ENCODE measurements around the gene AOC1. TPM values are rescaled to one million over a fixed set of nuclear protein-coding genes. Genes with fewer than 3 reads are reported as not detected.

Gene AOC1
- total and polyA plus RNA-seq, 4 donors, result 0.35 to 1.3 (median 0.70) TPM

- H3K9me3 ChIP-seq (ENCODE audit: control insufficient read depth in 4 of 4, insufficient read depth in 3 of 4, low read length in 3 of 4), result peaks cover 0 to 5% (median 0%) of the 10 kb centered on the region in 4 donors
- no peaks in the 10 kb centered on the region for H3K4me1 ChIP-seq (ENCODE audit: control insufficient read depth in 5 of 5, insufficient read depth in 5 of 5, low read length in 5 of 5)
- H3K4me3 ChIP-seq, result no peak overlapping the region
- no peak for ATAC-seq (ENCODE audit: insufficient read depth, low FRiP score)
- no peak for DNase-seq
- H3K27me3 ChIP-seq (ENCODE audit: control insufficient read depth in 3 of 3, insufficient read depth in 3 of 3, low read length in 2 of 3), result no peaks in the 10 kb centered on the region
- whole genome bisulfite sequencing, 2 donors, result 90 to 96% methylated on average over 6 of the region's 6 CpGs
- H3K9ac ChIP-seq (ENCODE audit: insufficient read depth in 1 of 2, low read length in 2 of 2), result no peak overlapping the region
- TF ChIP-seq CTCF (IDR thresholded peaks at IDR 0.05; ENCODE audit: control extremely low read depth, extremely low read depth), result no peak
- H3K27ac ChIP-seq (ENCODE audit: low read depth in 1 of 2, low read length in 1 of 2), result no peak overlapping the region
- H3K36me3 ChIP-seq (ENCODE audit: control insufficient read depth in 4 of 4, insufficient read depth in 4 of 4, low read length in 4 of 4), result no peaks in the 10 kb centered on the region
Measured at GRCh38 chr7:150862356-150862755, 10.0 kb downstream of the AOC1 start.

GRCh38 chr7:150863946-150864345, 11.6 kb downstream of the AOC1 start:
- Histone ChIP-seq H3K9me3 (ENCODE audit: control insufficient read depth in 4 of 4, insufficient read depth in 3 of 4, low read length in 3 of 4) (peaks cover 0 to 5% (median 0%) of the 10 kb centered on the region in 4 donors), H3K36me3 (ENCODE audit: control insufficient read depth in 4 of 4, insufficient read depth in 4 of 4, low read length in 4 of 4) (no peaks in the 10 kb centered on the region), H3K27ac (ENCODE audit: low read depth in 1 of 2, low read length in 1 of 2) (no peak overlapping the region), H3K27me3 (ENCODE audit: control insufficient read depth in 3 of 3, insufficient read depth in 3 of 3, low read length in 2 of 3) (no peaks in the 10 kb centered on the region), H3K4me1 (ENCODE audit: control insufficient read depth in 5 of 5, insufficient read depth in 5 of 5, low read length in 5 of 5) (no peaks in the 10 kb centered on the region), H3K9ac (ENCODE audit: insufficient read depth in 1 of 2, low read length in 2 of 2) (no peak overlapping the region), H3K4me3 (no peak overlapping the region)
- no peak for ATAC-seq (ENCODE audit: insufficient read depth, low FRiP score)
- TF ChIP-seq CTCF (IDR thresholded peaks at IDR 0.05; ENCODE audit: control extremely low read depth, extremely low read depth), result no peak
- DNase-seq, result no peak
- 91 to 92% methylated on average over 6 of the region's 6 CpGs for WGBS, 2 donors

GRCh38 chr7:150866932-150867564, 14.7 kb downstream of the AOC1 start:
- H3K4me3 ChIP-seq, result no peak overlapping the region
- no peaks in the 10 kb centered on the region for H3K27me3 ChIP-seq (ENCODE audit: control insufficient read depth in 3 of 3, insufficient read depth in 3 of 3, low read length in 2 of 3)
- no peaks in the 10 kb centered on the region for H3K4me1 ChIP-seq (ENCODE audit: control insufficient read depth in 5 of 5, insufficient read depth in 5 of 5, low read length in 5 of 5)
- no peak for ATAC-seq (ENCODE audit: insufficient read depth, low FRiP score)
- no peaks in the 10 kb centered on the region for H3K36me3 ChIP-seq (ENCODE audit: control insufficient read depth in 4 of 4, insufficient read depth in 4 of 4, low read length in 4 of 4)
- H3K9ac ChIP-seq (ENCODE audit: insufficient read depth in 1 of 2, low read length in 2 of 2), result no peak overlapping the region
- peaks cover 0 to 5% (median 0%) of the 10 kb centered on the region in 4 donors for H3K9me3 ChIP-seq (ENCODE audit: control insufficient read depth in 4 of 4, insufficient read depth in 3 of 4, low read length in 3 of 4)
- H3K27ac ChIP-seq (ENCODE audit: low read depth in 1 of 2, low read length in 1 of 2), result no peak overlapping the region
- 86 to 97% methylated on average over 4 of the region's 4 CpGs for WGBS, 2 donors
- no peak for DNase-seq
- TF ChIP-seq CTCF (IDR thresholded peaks at IDR 0.05; ENCODE audit: control extremely low read depth, extremely low read depth), result no peak

GRCh38 chr7:150867605-150868004, 15.3 kb downstream of the AOC1 start:
- no peak overlapping the region for H3K4me3 ChIP-seq
- no peaks in the 10 kb centered on the region for H3K4me1 ChIP-seq (ENCODE audit: control insufficient read depth in 5 of 5, insufficient read depth in 5 of 5, low read length in 5 of 5)
- H3K36me3 ChIP-seq (ENCODE audit: control insufficient read depth in 4 of 4, insufficient read depth in 4 of 4, low read length in 4 of 4), result no peaks in the 10 kb centered on the region
- H3K27me3 ChIP-seq (ENCODE audit: control insufficient read depth in 3 of 3, insufficient read depth in 3 of 3, low read length in 2 of 3), result no peaks in the 10 kb centered on the region
- DNase-seq (no peak), ATAC-seq (ENCODE audit: insufficient read depth, low FRiP score) (no peak)
- TF ChIP-seq CTCF (IDR thresholded peaks at IDR 0.05; ENCODE audit: control extremely low read depth, extremely low read depth), result no peak
- 89 to 93% methylated on average over 7 of the region's 7 CpGs for WGBS, 2 donors
- no peak overlapping the region for H3K27ac ChIP-seq (ENCODE audit: low read depth in 1 of 2, low read length in 1 of 2)
- no peak overlapping the region for H3K9ac ChIP-seq (ENCODE audit: insufficient read depth in 1 of 2, low read length in 2 of 2)
- peaks cover 0 to 5% (median 0%) of the 10 kb centered on the region in 4 donors for H3K9me3 ChIP-seq (ENCODE audit: control insufficient read depth in 4 of 4, insufficient read depth in 3 of 4, low read length in 3 of 4)

Data from lung (tissue), 12 donors.